Measurements from ENCODE around the gene ZNF684.
"Not testable (repeated sequence)": the region's sequence is repeated elsewhere in the genome, so short reads cannot be mapped to it uniquely, and the experiment has no call there.

Gene ZNF684

GRCh38 chr1:40556121-40556520, 24.7 kb downstream of the ZNF684 start:
- DNase-seq (ENCODE audit: low spot score) (no peak), ATAC-seq (ENCODE audit: low read depth) (no peak)
- no peak for TF ChIP-seq CTCF (IDR thresholded peaks at IDR 0.05; ENCODE audit: poor library complexity, severe bottlenecking)
- Histone ChIP-seq H3K36me3 (ENCODE audit: low read depth) (no peaks in the 10 kb centered on the region), H3K9me3 (ENCODE audit: severe bottlenecking) (no peaks in the 10 kb centered on the region), H3K27ac (ENCODE audit: poor library complexity, severe bottlenecking) (no peak overlapping the region), H3K4me1 (ENCODE audit: insufficient read depth, poor library complexity, severe bottlenecking) (no peaks in the 10 kb centered on the region), H3K27me3 (ENCODE audit: insufficient read depth, poor library complexity, severe bottlenecking) (no peaks in the 10 kb centered on the region), H3K4me3 (ENCODE audit: severe bottlenecking) (no peak overlapping the region)

GRCh38 chr1:40558241-40558640, 26.8 kb downstream of the ZNF684 start:
- H3K27ac ChIP-seq (ENCODE audit: poor library complexity, severe bottlenecking); H3K4me1 ChIP-seq (ENCODE audit: insufficient read depth, poor library complexity, severe bottlenecking); DNase-seq (ENCODE audit: low spot score); H3K4me3 ChIP-seq (ENCODE audit: severe bottlenecking); ATAC-seq (ENCODE audit: low read depth); H3K27me3 ChIP-seq (ENCODE audit: insufficient read depth, poor library complexity, severe bottlenecking); H3K9me3 ChIP-seq (ENCODE audit: severe bottlenecking); H3K36me3 ChIP-seq (ENCODE audit: low read depth): not testable (repeated sequence)

- H3K4me1 ChIP-seq (ENCODE audit: insufficient read depth, poor library complexity, severe bottlenecking), result no peaks in the 10 kb centered on the region
- H3K27me3 ChIP-seq (ENCODE audit: insufficient read depth, poor library complexity, severe bottlenecking), result no peaks in the 10 kb centered on the region
- ATAC-seq (ENCODE audit: low read depth), result no peak
- TF ChIP-seq CTCF (IDR thresholded peaks at IDR 0.05; ENCODE audit: poor library complexity, severe bottlenecking), result no peak
- H3K9me3 ChIP-seq (ENCODE audit: severe bottlenecking), result no peaks in the 10 kb centered on the region
- H3K27ac ChIP-seq (ENCODE audit: poor library complexity, severe bottlenecking), result no peak overlapping the region
- no peak overlapping the region for H3K4me3 ChIP-seq (ENCODE audit: severe bottlenecking)
- no peak for DNase-seq (ENCODE audit: low spot score)
- H3K36me3 ChIP-seq (ENCODE audit: low read depth), result no peaks in the 10 kb centered on the region
Observed at GRCh38 chr1:40562185-40562584, 30.7 kb downstream of the ZNF684 start.

GRCh38 chr1:40563266-40563665, 31.8 kb downstream of the ZNF684 start:
- peaks cover 4% of the 10 kb centered on the region for H3K27me3 ChIP-seq (ENCODE audit: insufficient read depth, poor library complexity, severe bottlenecking)
- DNase-seq (ENCODE audit: low spot score), result no peak
- ATAC-seq (ENCODE audit: low read depth), result no peak
- no peak for TF ChIP-seq CTCF (IDR thresholded peaks at IDR 0.05; ENCODE audit: poor library complexity, severe bottlenecking)
- no peaks in the 10 kb centered on the region for H3K9me3 ChIP-seq (ENCODE audit: severe bottlenecking)
- no peak overlapping the region for H3K4me3 ChIP-seq (ENCODE audit: severe bottlenecking)
- no peak overlapping the region for H3K27ac ChIP-seq (ENCODE audit: poor library complexity, severe bottlenecking)
- no peaks in the 10 kb centered on the region for H3K4me1 ChIP-seq (ENCODE audit: insufficient read depth, poor library complexity, severe bottlenecking)
- no peaks in the 10 kb centered on the region for H3K36me3 ChIP-seq (ENCODE audit: low read depth)

GRCh38 chr1:40564506-40564905, 33.1 kb downstream of the ZNF684 start:
- no peak for DNase-seq (ENCODE audit: low spot score)
- Histone ChIP-seq H3K36me3 (ENCODE audit: low read depth) (no peaks in the 10 kb centered on the region), H3K27me3 (ENCODE audit: insufficient read depth, poor library complexity, severe bottlenecking) (peaks cover 4% of the 10 kb centered on the region), H3K27ac (ENCODE audit: poor library complexity, severe bottlenecking) (no peak overlapping the region), H3K4me1 (ENCODE audit: insufficient read depth, poor library complexity, severe bottlenecking) (no peaks in the 10 kb centered on the region), H3K4me3 (ENCODE audit: severe bottlenecking) (no peak overlapping the region), H3K9me3 (ENCODE audit: severe bottlenecking) (no peaks in the 10 kb centered on the region)
- TF ChIP-seq CTCF (IDR thresholded peaks at IDR 0.05; ENCODE audit: poor library complexity, severe bottlenecking), result no peak
- ATAC-seq (ENCODE audit: low read depth), result no peak
